GM18870 (cell line): ENCODE measurements around the gene LINC01488.

Experiments used
- ATAC-seq: cut with Tn5 transposase; IDR thresholded peaks from one replicate; pipeline ENCODE4 v1.9.1; 2021; ENCODE audit warnings: moderate library complexity; ENCODE audit not compliant: unreplicated experiment

The LINC01488 gene

GRCh38 chr11:69524291-69524882, 42.9 kb downstream of the LINC01488 start:
- ATAC-seq = no peak

DNA sequence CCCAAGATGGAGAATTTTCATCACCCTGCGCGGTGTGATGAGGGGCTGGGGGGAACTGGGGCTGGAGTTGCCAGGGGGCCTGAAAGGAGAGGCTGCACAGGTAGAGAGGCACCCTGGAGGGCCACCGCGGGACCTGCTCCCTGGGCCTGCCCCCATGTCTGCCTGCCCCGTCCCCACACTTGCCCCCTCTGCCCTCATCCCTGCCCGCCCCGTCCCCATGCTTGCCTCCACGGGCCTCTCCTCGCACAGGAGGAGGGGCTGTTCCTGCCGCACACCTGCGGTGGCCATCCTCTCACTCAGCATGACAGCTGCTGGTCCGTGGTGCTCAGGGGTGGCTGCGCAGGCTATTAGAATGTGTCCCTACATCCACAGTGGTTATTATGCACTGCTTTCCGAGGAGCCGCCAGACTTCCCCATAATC, 43.5 kb downstream of the LINC01488 start:
- ATAC-seq = no peak

DNA sequence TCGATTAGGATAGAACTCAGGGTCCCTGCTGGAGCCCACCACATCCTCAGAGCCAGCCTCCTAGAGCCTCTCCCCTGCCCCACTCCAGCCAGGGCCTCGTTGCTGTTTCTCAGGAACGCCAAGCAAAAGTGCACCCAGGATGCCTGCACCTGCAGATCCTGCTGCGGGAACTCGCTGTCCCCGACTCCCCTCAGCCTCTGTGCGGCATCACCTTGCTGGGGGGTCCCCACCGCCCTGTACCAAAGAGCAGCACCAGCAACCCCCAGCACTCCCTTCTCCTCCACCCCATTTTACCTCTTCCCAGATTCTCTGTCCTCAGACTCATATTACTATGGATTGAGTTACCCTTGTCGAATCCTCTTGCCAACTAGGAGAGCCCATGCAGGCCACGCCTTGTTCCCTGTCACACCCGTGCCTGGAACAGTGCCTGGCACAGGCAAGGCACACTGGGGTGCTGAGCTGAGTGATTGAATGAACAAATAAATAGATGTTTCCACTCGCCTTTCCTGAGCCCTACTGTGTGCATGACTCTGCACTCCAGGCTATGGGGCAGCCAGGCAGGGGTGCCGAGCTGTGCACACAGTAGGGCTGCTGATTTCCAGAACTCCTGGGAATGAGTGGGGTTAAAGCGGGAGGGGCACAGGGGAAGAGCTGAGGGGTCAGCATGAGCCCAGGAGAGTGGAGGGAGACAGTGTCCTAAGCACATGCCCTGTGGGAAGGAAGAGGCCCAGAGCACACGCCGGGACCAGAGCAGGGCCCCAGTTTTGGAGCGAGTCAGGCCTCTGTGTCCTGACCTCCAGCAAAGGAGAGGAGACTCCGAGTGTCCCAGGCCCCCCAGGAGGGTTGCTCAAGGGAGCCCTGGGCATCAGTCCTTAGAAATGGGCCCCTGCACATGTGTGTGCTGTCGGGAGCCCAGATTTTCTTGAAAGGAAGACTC, 44.3 kb downstream of the LINC01488 start:
- ATAC-seq = no peak

GRCh38 chr11:69526453-69526810, 45.0 kb downstream of the LINC01488 start:
- no peak for ATAC-seq

GRCh38 chr11:69529001-69529400, 47.5 kb downstream of the LINC01488 start:
- ATAC-seq = no peak

DNA sequence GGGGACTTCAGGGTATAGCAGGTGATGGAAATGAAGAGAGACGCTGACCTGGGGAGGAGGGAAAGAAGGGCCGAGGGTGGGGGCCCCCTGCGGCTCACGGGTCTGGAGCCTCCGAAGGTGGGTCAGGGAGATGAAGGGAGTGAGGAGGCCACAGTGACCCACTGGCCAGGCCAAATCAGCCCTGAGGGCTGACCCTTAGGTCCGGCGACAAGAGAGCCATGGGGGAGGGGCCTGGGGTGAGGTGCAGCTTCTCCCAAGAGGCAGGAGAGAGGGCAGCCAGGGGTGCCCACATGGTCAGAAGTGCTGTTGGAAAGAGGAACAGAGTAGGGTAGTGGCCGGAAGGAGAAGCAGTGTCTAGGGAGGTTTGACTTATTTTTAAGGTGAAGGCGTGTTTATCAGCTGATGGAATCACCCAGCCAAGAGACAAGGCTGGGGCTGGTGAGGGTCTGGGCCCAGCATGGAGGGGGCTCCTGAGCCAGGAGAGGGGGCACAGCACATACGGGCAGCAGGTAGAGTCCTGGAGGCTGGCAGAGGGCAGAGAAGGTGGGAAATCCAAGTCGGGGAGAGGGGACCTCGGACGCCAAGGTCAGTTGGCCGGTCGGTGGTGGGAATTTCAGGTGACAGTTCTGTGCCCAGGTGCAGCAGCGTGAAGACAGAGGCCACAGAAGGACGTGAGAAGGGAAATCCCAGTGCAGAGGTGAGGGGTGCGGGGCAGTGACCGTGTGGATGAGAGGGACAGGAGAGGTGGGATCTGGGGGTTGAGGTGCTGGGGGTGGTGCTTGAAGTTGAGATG, 49.0 kb downstream of the LINC01488 start:
- ATAC-seq = no peak

GRCh38 chr11:69531071-69531716, 49.7 kb downstream of the LINC01488 start:
- ATAC-seq = no peak

- ATAC-seq = no peak
Observed at GRCh38 chr11:69531717-69532088, 50.2 kb downstream of the LINC01488 start.

DNA sequence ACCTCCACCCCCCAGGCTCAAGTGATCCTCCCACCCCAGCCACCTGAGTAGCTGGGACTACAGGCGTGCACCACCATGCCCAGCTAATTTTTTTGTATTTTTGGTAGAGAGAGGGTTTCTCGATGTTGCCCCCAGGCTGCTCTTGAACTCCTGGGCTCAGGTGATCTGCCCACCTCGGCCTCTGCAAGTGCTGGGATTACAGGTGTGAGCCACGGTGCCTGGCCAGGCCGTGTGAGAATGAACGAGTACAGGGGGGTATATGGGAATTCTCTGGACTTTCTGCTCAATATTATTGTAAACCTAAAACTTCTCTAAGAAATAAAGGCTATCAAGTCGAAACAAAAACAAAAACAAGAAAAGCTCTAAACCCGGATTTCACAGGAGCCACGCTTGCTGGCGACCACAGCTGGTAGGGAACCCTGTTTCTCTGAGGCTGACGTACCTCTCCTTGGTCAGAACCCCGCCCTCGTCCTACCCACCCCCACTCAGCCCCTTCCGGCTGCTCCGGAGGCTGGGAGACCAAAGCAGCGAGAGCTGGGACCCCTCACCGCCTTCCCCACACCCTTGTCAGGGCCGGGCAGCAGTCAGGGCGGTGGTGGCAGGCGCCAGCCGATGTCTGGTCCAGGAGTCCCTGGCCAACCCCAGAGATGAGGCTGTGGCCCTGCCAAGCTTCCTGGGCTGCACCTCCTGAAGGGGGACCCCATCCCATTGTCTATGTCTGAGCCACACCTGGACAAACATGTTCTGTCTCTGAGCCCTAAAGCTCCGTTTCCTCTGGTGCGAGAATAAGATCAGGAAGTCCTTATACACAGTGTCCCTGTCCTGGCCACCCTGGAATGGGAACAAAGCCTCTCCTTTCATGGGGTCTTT, 52.1 kb downstream of the LINC01488 start:
- no peak for ATAC-seq

- no peak for ATAC-seq
Observed at GRCh38 chr11:69534166-69534530, 52.7 kb downstream of the LINC01488 start.

- no peak for ATAC-seq
Observed at GRCh38 chr11:69535908-69536307, 54.4 kb downstream of the LINC01488 start.

GRCh38 chr11:69536406-69536805, 54.9 kb downstream of the LINC01488 start:
- no peak for ATAC-seq

- no peak for ATAC-seq
Observed at GRCh38 chr11:69537126-69537525, 55.7 kb downstream of the LINC01488 start.

DNA sequence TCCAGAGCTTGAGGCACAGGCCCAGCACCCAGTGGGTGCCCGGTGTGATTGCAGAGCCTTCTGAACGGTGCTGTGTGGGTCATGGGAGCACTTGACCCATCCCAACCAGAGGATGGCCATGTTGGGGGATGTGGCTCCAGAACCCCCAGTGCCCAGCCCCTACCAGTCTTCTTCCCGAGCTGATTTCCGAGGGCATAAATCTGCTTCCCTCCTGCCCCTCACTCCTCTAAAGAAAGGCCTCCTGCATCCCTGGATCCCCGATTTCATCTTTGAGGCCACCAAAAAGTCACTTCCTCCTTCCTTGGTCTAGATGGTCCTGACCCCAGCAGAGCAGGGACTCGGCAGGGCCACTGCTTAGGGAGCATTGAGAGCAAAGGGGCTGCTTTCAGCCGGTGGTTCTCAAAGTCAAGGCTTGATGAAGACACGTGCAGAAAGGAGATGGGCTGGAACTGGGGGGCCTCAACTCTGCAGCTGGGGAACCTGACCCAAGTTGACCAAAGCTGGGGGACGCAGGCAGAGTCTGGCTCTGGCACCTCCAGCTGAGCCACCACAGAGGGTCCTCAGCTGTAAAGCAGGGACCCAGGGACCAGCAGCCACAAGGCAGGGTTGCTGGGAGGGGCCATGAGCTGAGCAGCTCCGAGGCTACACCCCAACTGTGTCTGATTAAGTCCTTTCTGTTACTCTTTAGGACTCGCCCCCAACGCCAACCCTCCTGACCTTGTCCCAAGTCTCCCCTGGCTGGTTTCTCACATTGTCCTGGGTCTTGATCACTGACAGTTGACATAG, 56.6 kb downstream of the LINC01488 start:
- no peak for ATAC-seq

GRCh38 chr11:69538854-69539253, 57.4 kb downstream of the LINC01488 start:
- no peak for ATAC-seq

GRCh38 chr11:69539416-69540117, 58.1 kb downstream of the LINC01488 start:
- no peak for ATAC-seq

- no peak for ATAC-seq
Observed at GRCh38 chr11:69540118-69541000, 58.9 kb downstream of the LINC01488 start.

GRCh38 chr11:69541001-69541285, 59.5 kb downstream of the LINC01488 start:
- no peak for ATAC-seq
